K562 (cell line): Measurements from ENCODE around the gene GABRB2. TPM values are rescaled to one million over a fixed set of nuclear protein-coding genes. Genes with fewer than 3 reads are reported as not detected.

ENCODE experiments used
- ATAC-seq: fragments of 200-7000 bp; cut with Tn5 transposase; 3 replicates; pipeline ENCODE4 v1.9.1; 2020; ENCODE audit warnings: moderate library complexity
- BruUV-seq: library from RNA; stranded (reverse); fragments of 400-500 nt; replicated peaks from 2 replicates; lab custom pipeline; 2021; lab: Mats Ljungman, UMichigan
- CTCF ChIA-PET: fragments of 300-600 bp; formaldehyde crosslinking; extraction: SDS; loops from one replicate; lab custom pipeline; 2021; ENCODE audit warnings: low intra/inter-chr PET ratio; lab: Yijun Ruan, JAX
- POLR2A ChIA-PET: fragments of 300-600, 350-650 bp; sonication (Branson Sonifier 250); formaldehyde crosslinking; extraction: SDS; loops from one replicate; lab custom pipeline; 2021; ENCODE audit warnings: antibody characterized with exemption, inconsistent platforms; lab: Yijun Ruan, JAX
- DNase-seq, 4 experiments: peaks; one replicate each; pipeline versions ENCODE4 v3.0.0 to v3.0.0-alpha.2; 2011 to 2018; ENCODE audit warnings: low spot score in 3 of 4, mixed read lengths in 3 of 4; ENCODE audit errors: extremely low read depth in 1 of 4
- FAIRE-seq: peaks from 2 replicates; lab custom pipeline; 2011; peaks lifted over from hg19 to GRCh38; lab: Jason Lieb, UNC
- H2AFZ ChIP-seq: 2 replicates; pipeline ENCODE4 v1.6.0; 2011; ENCODE audit warnings: low read depth, low read length, control low read depth, inconsistent platforms
- H3K27ac ChIP-seq: fragments of 200-600 bp; 3 replicates; pipeline ENCODE4 v1.8.0; 2011; ENCODE audit warnings: low read depth, mild to moderate bottlenecking, control low read depth, inconsistent platforms, low read length, moderate library complexity, mixed read lengths; ENCODE audit errors: extremely low read depth
- H3K27me3 ChIP-seq, 2 experiments: fragments of 300-600 bp in 1 of 2; 2 replicates in 1 of 2; 3 replicates in 1 of 2; pipeline versions ENCODE4 v1.6.0 to v1.8.0; 2011; ENCODE audit warnings: inconsistent platforms in 2 of 2, low read length in 2 of 2, mild to moderate bottlenecking in 1 of 2, mixed read lengths in 1 of 2, moderate library complexity in 1 of 2; ENCODE audit not compliant: control insufficient read depth in 2 of 2, insufficient read depth in 2 of 2
- H3K36me3 ChIP-seq: fragments of 300-600 bp; 3 replicates; pipeline ENCODE4 v1.8.0; 2011; ENCODE audit warnings: mild to moderate bottlenecking, low read length, inconsistent platforms; ENCODE audit not compliant: control insufficient read depth, insufficient read depth
- H3K4me1 ChIP-seq, 2 experiments: fragments of 200-600 bp in 1 of 2; replicated peaks in 1 of 2; 2 replicates in 1 of 2; 3 replicates in 1 of 2; pipeline versions ENCODE4 v1.5.1 to v1.8.0; 2011; ENCODE audit warnings: inconsistent platforms in 2 of 2, low read length in 2 of 2, mild to moderate bottlenecking in 1 of 2, mixed read lengths in 1 of 2, moderate library complexity in 1 of 2; ENCODE audit not compliant: control insufficient read depth in 2 of 2, insufficient read depth in 2 of 2
- H3K4me2 ChIP-seq: 2 replicates; pipeline ENCODE4 v1.6.1; 2011; ENCODE audit warnings: low read length, control low read depth, inconsistent platforms, mixed read lengths; ENCODE audit not compliant: insufficient read depth
- H3K4me3 ChIP-seq: fragments of 200-600 bp; sonication (generic), shearing (Covaris generic); 2 replicates; pipeline ENCODE4 v1.5.1; 2016; ENCODE audit warnings: control low read depth, inconsistent platforms
- H3K79me2 ChIP-seq: fragments of 200-600 bp; 3 replicates; pipeline ENCODE4 v1.8.0; 2011; ENCODE audit warnings: low read length, inconsistent platforms; ENCODE audit not compliant: control insufficient read depth, insufficient read depth
- H3K9ac ChIP-seq, 2 experiments: 2 replicates each; pipeline versions ENCODE4 v1.6.0 to v1.6.1; 2011; ENCODE audit warnings: low read depth in 2 of 2, low read length in 2 of 2, control low read depth in 1 of 2, inconsistent platforms in 1 of 2, mild to moderate bottlenecking in 1 of 2, mixed read lengths in 1 of 2; ENCODE audit not compliant: insufficient read depth in 1 of 2
- H3K9me1 ChIP-seq: one replicate; pipeline ENCODE4 v1.6.0; 2011; ENCODE audit warnings: inconsistent platforms, mild to moderate bottlenecking, low read length, moderate library complexity; ENCODE audit not compliant: control insufficient read depth, insufficient read depth
- H3K9me3 ChIP-seq: replicated peaks from 2 replicates; pipeline ENCODE4 v1.5.1; 2011; ENCODE audit warnings: low read depth, low read length, inconsistent platforms; ENCODE audit not compliant: control insufficient read depth, insufficient read depth
- H4K20me1 ChIP-seq: replicated peaks from 2 replicates; pipeline ENCODE4 v1.6.1; 2011; ENCODE audit warnings: low read length, inconsistent platforms, mixed read lengths; ENCODE audit not compliant: control insufficient read depth, insufficient read depth
- BRF2 ChIP-seq: IDR thresholded peaks from 3 replicates; pipeline ENCODE4 v1.6.1; 2011; ENCODE audit warnings: borderline replicate concordance, mild to moderate bottlenecking; ENCODE audit not compliant: insufficient read length, insufficient read depth
- CC2D1A ChIP-seq: fragments of 450-650 bp; IDR thresholded peaks from 2 replicates; pipeline ENCODE4 v1.6.1; 2017; ENCODE audit warnings: mild to moderate bottlenecking
- CREB3L1 ChIP-seq: fragments of 450-650 bp; IDR thresholded peaks from 2 replicates; pipeline ENCODE4 v1.6.1; 2014; ENCODE audit warnings: low read depth, mild to moderate bottlenecking, moderate library complexity, borderline replicate concordance
- NFE2 ChIP-seq: IDR thresholded peaks from 2 replicates; pipeline ENCODE4 v1.6.1; 2014; ENCODE audit warnings: antibody characterized with exemption, low read depth
- NRF1 ChIP-seq, 2 experiments: fragments of 450-650 bp; IDR thresholded peaks in 1 of 2; conservative IDR thresholded peaks in 1 of 2; 2 replicates each; pipeline ENCODE4 v1.6.1; 2014; ENCODE audit warnings: mild to moderate bottlenecking in 2 of 2
- NUFIP1 ChIP-seq: fragments of 450-650 bp; IDR thresholded peaks from 2 replicates; pipeline ENCODE4 v1.6.1; 2018; ENCODE audit not compliant: partially characterized antibody
- SNAPC5 ChIP-seq: fragments of 250-450 bp; sonication (Bioruptor Pico); IDR thresholded peaks from 2 replicates; pipeline ENCODE4 v1.8.0; 2021; ENCODE audit warnings: moderate library complexity, mild to moderate bottlenecking, inconsistent platforms
- STAT5B ChIP-seq: fragments of 250-450 bp; sonication (Bioruptor Pico); IDR thresholded peaks from 2 replicates; pipeline ENCODE4 v1.8.0; 2021; ENCODE audit warnings: mild to moderate bottlenecking, inconsistent platforms
- THRAP3 ChIP-seq: fragments of 450-650 bp; IDR thresholded peaks from 2 replicates; pipeline ENCODE4 v1.6.1; 2016; ENCODE audit warnings: mild to moderate bottlenecking, inconsistent platforms, borderline replicate concordance
- ZMIZ1 ChIP-seq, 2 experiments: fragments of 150-350 bp in 1 of 2; IDR thresholded peaks; 2 replicates each; pipeline ENCODE4 v1.6.1; 2012 to 2016; ENCODE audit warnings: low read depth in 2 of 2, low read length in 2 of 2, mild to moderate bottlenecking in 1 of 2, moderate library complexity in 1 of 2
- ZNF134 ChIP-seq: fragments of 250-450 bp; sonication (Bioruptor Pico); conservative IDR thresholded peaks from 2 replicates; pipeline ENCODE4 v1.4.0; 2020
- WGBS: fragments of 100-300 bp; shearing (Covaris generic); methylation state at CpG from one replicate; pipeline ENCODE4 v1.1.6; 2016; ENCODE audit warnings: low coverage, mixed read lengths; ENCODE audit not compliant: insufficient coverage; ENCODE audit errors: missing lambda C conversion rate; 5-methylcytosine and 5-hydroxymethylcytosine counted together
- in situ Hi-C: fragments of 300-500 bp; cut with MboI; formaldehyde crosslinking; loops from 4 replicates; pipeline ENCODE4 v1.15.0; 2018; ENCODE audit warnings: inconsistent platforms, mixed read lengths
- intact Hi-C: fragments of 100-400 bp; cut with micrococcal nuclease; formaldehyde crosslinking; loops from 2 replicates; pipeline ENCODE4 v1.14.2; 2022
- polyA plus RNA-seq, 8 experiments: library from polyadenylated mRNA; depleted of rRNA in 4 of 8; stranded (reverse) in 5 of 8; unstranded in 3 of 8; fragments of >200 nt; fragmentation: Nextera tagmentation in 2 of 8; fragmentation: Illumina TruSeq in 1 of 8; extraction: Ambion mirVana in 2 of 8; extraction: Trizol in 1 of 8; gene quantifications; 2 replicates each; pipeline versions ENCODE4 v1.2.1 to v1.2.3, GENCODE V29; 2011 to 2014; ENCODE audit warnings: inconsistent platforms in 1 of 8, missing spikeins in 1 of 8
- total RNA-seq, 7 experiments: library from RNA; depleted of rRNA in 6 of 7; stranded (reverse); fragments of >200 nt in 6 of 7; fragmentation: Illumina TruSeq in 2 of 7; extraction: Trizol in 2 of 7; gene quantifications; 2 replicates each; pipeline versions ENCODE4 v1.2.1 to v1.2.3, GENCODE V29; 2011 to 2021; ENCODE audit warnings: low replicate concordance in 1 of 7
- TF ChIP-seq, protein P1 (sequence below), 3 experiments: fragments of 200-800 bp in 1 of 3; sonication (Bioruptor generic) in 1 of 3; sonication (generic) in 1 of 3; formaldehyde crosslinking in 1 of 3; IDR thresholded peaks; 2 replicates each; pipeline versions ENCODE4 v1.6.1 to v1.8.0; 2016 to 2022; ENCODE audit warnings: mild to moderate bottlenecking in 2 of 3, missing compliant biosample characterization in 2 of 3, missing genetic modification characterization in 2 of 3, missing genetic modification reagents in 1 of 3
- TF ChIP-seq, protein P2 (sequence below): fragments of 450-650 bp; formaldehyde crosslinking; IDR thresholded peaks from 2 replicates; pipeline ENCODE4 v1.4.0; 2020; ENCODE audit warnings: mild to moderate bottlenecking, moderate library complexity

GABRB2 gene
- total and polyA plus RNA-seq, 9 of the 15 experiments (the other 6 are each of a cell fraction or from before 2014, with no cell fraction given) = not detected

DNA sequence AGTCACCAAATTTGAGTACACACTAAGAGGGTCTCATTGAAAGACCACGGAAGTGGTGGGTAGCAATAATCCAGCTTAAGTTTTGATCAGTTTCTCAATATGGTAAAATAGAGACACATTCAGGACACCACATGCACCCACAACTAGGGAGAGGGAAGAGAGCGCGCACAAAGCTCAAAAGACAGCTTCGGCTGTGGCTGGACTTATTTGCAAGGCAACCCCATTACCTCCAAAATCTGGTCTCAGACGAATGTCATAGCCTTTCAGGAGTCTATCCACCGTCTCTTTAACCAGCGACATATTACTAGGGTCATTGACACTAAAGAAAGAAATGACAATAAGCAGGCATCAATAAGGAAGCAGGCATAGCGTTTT, 443 bp downstream of the GABRB2 start:
- Histone ChIP-seq H3K27me3 (no peaks in the 10 kb centered on the region), H2AFZ (no peak overlapping the region), H3K9ac (no peak overlapping the region), H3K4me3 (no peak overlapping the region), H3K9me1 (no peaks in the 10 kb centered on the region), H3K4me2 (no peak overlapping the region), H3K9me3 (no peaks in the 10 kb centered on the region), H3K27ac (no peak overlapping the region), H4K20me1 (no peaks in the 10 kb centered on the region), H3K79me2 (no peaks in the 10 kb centered on the region), H3K36me3 (no peaks in the 10 kb centered on the region), H3K4me1 (no peaks in the 10 kb centered on the region; a peak in 1 of 5 replicates)
- intact Hi-C loops = loop anchor here (10.0 kb wide), 1 partner anchor 1859 kb away; no protein-coding TSS in a partner anchor
- FAIRE-seq = no peak
- WGBS = 0% methylated on average over 8 of the region's 8 CpGs
- ChIA-PET CTCF (no interaction called here), POLR2A (no interaction called here)
- BruUV-seq = no TSS peak
- in situ Hi-C loops = no loop called here
- no peak for DNase-seq
- no peak for ATAC-seq
- TF ChIP-seq NRF1 (conservative IDR thresholded peaks at IDR 0.05 in 1 of 2, IDR thresholded peaks at IDR 0.05 in 1 of 2) = no peak
- no peak for TF ChIP-seq CC2D1A
- TF ChIP-seq BRF2 = no peak
- TF ChIP-seq SNAPC5 = no peak
- TF ChIP-seq, protein P1, sequence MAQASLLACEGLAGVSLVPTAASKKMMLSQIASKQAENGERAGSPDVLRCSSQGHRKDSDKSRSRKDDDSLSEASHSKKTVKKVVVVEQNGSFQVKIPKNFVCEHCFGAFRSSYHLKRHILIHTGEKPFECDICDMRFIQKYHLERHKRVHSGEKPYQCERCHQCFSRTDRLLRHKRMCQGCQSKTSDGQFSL (CRISPR knock-in tag; IDR thresholded peaks at IDR 0.05) = no peak
- TF ChIP-seq, protein P1 (tag; IDR thresholded peaks at IDR 0.05) = no peak
- no peak for TF ChIP-seq CREB3L1
- TF ChIP-seq NUFIP1 = no peak
- no peak for TF ChIP-seq THRAP3
- TF ChIP-seq STAT5B (CRISPR knock-in tag) = no peak
- no peak for TF ChIP-seq ZNF134
- TF ChIP-seq, protein P2, sequence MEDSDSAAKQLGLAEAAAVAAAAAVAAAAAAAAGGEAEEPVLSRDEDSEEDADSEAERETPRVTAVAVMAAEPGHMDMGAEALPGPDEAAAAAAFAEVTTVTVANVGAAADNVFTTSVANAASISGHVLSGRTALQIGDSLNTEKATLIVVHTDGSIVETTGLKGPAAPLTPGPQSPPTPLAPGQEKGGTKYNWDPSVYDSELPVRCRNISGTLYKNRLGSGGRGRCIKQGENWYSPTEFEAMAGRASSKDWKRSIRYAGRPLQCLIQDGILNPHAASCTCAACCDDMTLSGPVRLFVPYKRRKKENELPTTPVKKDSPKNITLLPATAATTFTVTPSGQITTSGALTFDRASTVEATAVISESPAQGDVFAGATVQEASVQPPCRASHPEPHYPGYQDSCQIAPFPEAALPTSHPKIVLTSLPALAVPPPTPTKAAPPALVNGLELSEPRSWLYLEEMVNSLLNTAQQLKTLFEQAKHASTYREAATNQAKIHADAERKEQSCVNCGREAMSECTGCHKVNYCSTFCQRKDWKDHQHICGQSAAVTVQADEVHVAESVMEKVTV (CRISPR knock-in tag) = no peak
- no peak for TF ChIP-seq ZMIZ1 (IDR thresholded peaks at IDR 0.05; ENCODE audit: low read depth in 2 of 2, low read length in 2 of 2)
- TF ChIP-seq NFE2 = no peak
